IMR-90 (cell line): ENCODE measurements around the gene NTM. TPM values are rescaled to one million over a fixed set of nuclear protein-coding genes. Genes with fewer than 3 reads are reported as not detected.

Experiments used
- ATAC-seq: fragments of 200-7000 bp; cut with Tn5 transposase; 2 replicates; pipeline ENCODE4 v1.9.1; 2020; ENCODE audit warnings: low read depth, mild to moderate bottlenecking, moderate library complexity
- BruUV-seq: library from RNA; stranded (reverse); fragments of 400-500 nt; replicated peaks from 2 replicates; lab custom pipeline; 2021; lab: Mats Ljungman, UMichigan
- CTCF ChIA-PET: fragments of 300-600 bp; formaldehyde crosslinking; extraction: SDS; loops from one replicate; lab custom pipeline; 2021; ENCODE audit warnings: antibody characterized with exemption; lab: Yijun Ruan, JAX
- POLR2A ChIA-PET: fragments of 300-600 bp; sonication (Branson Sonifier 250); formaldehyde crosslinking; loops from one replicate; lab custom pipeline; 2022; ENCODE audit warnings: antibody characterized with exemption; ENCODE audit not compliant: unreplicated experiment; lab: Charles Lee
- DNase-seq: peaks from one replicate; pipeline ENCODE4 v3.0.0; 2013
- H2AFZ ChIP-seq: replicated peaks from 2 replicates; pipeline ENCODE3; 2013; ENCODE audit warnings: low read length, mild to moderate bottlenecking; ENCODE audit not compliant: poor library complexity
- H2AK5ac ChIP-seq: 2 replicates; pipeline ENCODE4 v1.6.1; 2013; ENCODE audit warnings: low read depth, low read length, inconsistent platforms
- H2AK9ac ChIP-seq: replicated peaks from 2 replicates; pipeline ENCODE3; 2013; ENCODE audit warnings: mild to moderate bottlenecking, low read depth, low read length, moderate library complexity; ENCODE audit not compliant: poor library complexity
- H2BK120ac ChIP-seq: 2 replicates; pipeline ENCODE4 v1.6.1; 2013; ENCODE audit warnings: low read depth, low read length, inconsistent platforms
- H2BK15ac ChIP-seq: 3 replicates; pipeline ENCODE4 v1.6.1; 2013; ENCODE audit warnings: low read depth, low read length, inconsistent platforms
- H2BK20ac ChIP-seq: 2 replicates; pipeline ENCODE4 v1.6.1; 2013; ENCODE audit warnings: low read depth, mild to moderate bottlenecking, inconsistent platforms, low read length, moderate library complexity
- H2BK5ac ChIP-seq: 2 replicates; pipeline ENCODE4 v1.6.1; 2013; ENCODE audit warnings: mild to moderate bottlenecking, low read depth, low read length, inconsistent platforms; ENCODE audit not compliant: poor library complexity, severe bottlenecking
- H3K14ac ChIP-seq: replicated peaks from 2 replicates; pipeline ENCODE4 v1.6.1; 2013; ENCODE audit warnings: low read depth, low read length, inconsistent platforms
- H3K18ac ChIP-seq: 2 replicates; pipeline ENCODE4 v1.6.1; 2013; ENCODE audit warnings: low read depth, low read length, control low read depth
- H3K23ac ChIP-seq: 2 replicates; pipeline ENCODE4 v1.6.1; 2013; ENCODE audit warnings: low read depth, low read length, inconsistent platforms
- H3K27ac ChIP-seq: 2 replicates; pipeline ENCODE4 v1.5.1; 2013; ENCODE audit warnings: mild to moderate bottlenecking, control low read depth, low read length; ENCODE audit not compliant: insufficient read depth
- H3K27me3 ChIP-seq: 2 replicates; pipeline ENCODE4 v1.6.1; 2013; ENCODE audit warnings: low read length; ENCODE audit not compliant: control insufficient read depth, insufficient read depth
- H3K36me3 ChIP-seq: 2 replicates; pipeline ENCODE4 v1.6.1; 2013; ENCODE audit warnings: low read length, mixed read lengths; ENCODE audit not compliant: control insufficient read depth, insufficient read depth
- H3K4ac ChIP-seq: 2 replicates; pipeline ENCODE4 v1.6.1; 2013; ENCODE audit warnings: low read depth, low read length, inconsistent platforms
- H3K4me1 ChIP-seq: 2 replicates; pipeline ENCODE4 v1.6.1; 2013; ENCODE audit warnings: low read length, mixed read lengths; ENCODE audit not compliant: control insufficient read depth, insufficient read depth
- H3K4me2 ChIP-seq: 2 replicates; pipeline ENCODE4 v1.6.1; 2013; ENCODE audit warnings: low read depth, mild to moderate bottlenecking, control low read depth, low read length, moderate library complexity
- H3K4me3 ChIP-seq: 2 replicates; pipeline ENCODE4 v1.5.1; 2013; ENCODE audit warnings: low read depth, mild to moderate bottlenecking, control low read depth, low read length, moderate library complexity; ENCODE audit not compliant: insufficient read depth
- H3K56ac ChIP-seq: 2 replicates; pipeline ENCODE4 v1.6.1; 2013; ENCODE audit warnings: low read length, inconsistent platforms; ENCODE audit not compliant: insufficient read depth; ENCODE audit errors: extremely low read depth
- H3K79me1 ChIP-seq, 2 experiments: 2 replicates each; pipeline ENCODE4 v1.6.1; 2013; ENCODE audit warnings: low read length in 2 of 2, inconsistent platforms in 1 of 2, low read depth in 1 of 2
- H3K9ac ChIP-seq: 2 replicates; pipeline ENCODE4 v1.6.1; 2013; ENCODE audit warnings: low read depth, low read length, control low read depth
- H3K9me1 ChIP-seq: 2 replicates; pipeline ENCODE4 v1.6.1; 2013; ENCODE audit warnings: low read length, inconsistent platforms; ENCODE audit not compliant: insufficient read depth
- H3K9me3 ChIP-seq: 2 replicates; pipeline ENCODE4 v1.6.1; 2013; ENCODE audit warnings: low read length; ENCODE audit not compliant: control insufficient read depth, insufficient read depth
- H4K20me1 ChIP-seq: 2 replicates; pipeline ENCODE4 v1.6.1; 2013; ENCODE audit warnings: low read length, inconsistent platforms; ENCODE audit not compliant: insufficient read depth
- H4K5ac ChIP-seq: 2 replicates; pipeline ENCODE4 v1.6.1; 2013; ENCODE audit warnings: mild to moderate bottlenecking, low read depth, low read length, control low read depth
- H4K8ac ChIP-seq, 2 experiments: 2 replicates each; pipeline ENCODE4 v1.6.1; 2013; ENCODE audit warnings: low read depth in 2 of 2, low read length in 2 of 2, control low read depth in 1 of 2, inconsistent platforms in 1 of 2
- H4K91ac ChIP-seq: 2 replicates; pipeline ENCODE4 v1.6.1; 2013; ENCODE audit warnings: low read depth, low read length, inconsistent platforms; ENCODE audit not compliant: insufficient read depth
- CTCF ChIP-seq: conservative IDR thresholded peaks from 2 replicates; pipeline ENCODE4 v1.5.1; 2012; ENCODE audit warnings: mild to moderate bottlenecking, low read depth, low read length, improper control_type of control experiment
- MAFK ChIP-seq: IDR thresholded peaks from 2 replicates; pipeline ENCODE4 v1.6.1; 2012; ENCODE audit warnings: low read depth, low read length, improper control_type of control experiment
- POLR2A ChIP-seq: IDR thresholded peaks from 2 replicates; pipeline ENCODE4 v1.6.1; 2012; ENCODE audit warnings: mild to moderate bottlenecking, low read depth, low read length
- RAD21 ChIP-seq: IDR thresholded peaks from 2 replicates; pipeline ENCODE4 v1.6.1; 2012; ENCODE audit warnings: low read length, improper control_type of control experiment
- RCOR1 ChIP-seq: IDR thresholded peaks from 2 replicates; pipeline ENCODE4 v1.6.1; 2012; ENCODE audit warnings: mild to moderate bottlenecking, low read length, improper control_type of control experiment; ENCODE audit not compliant: insufficient replicate concordance
- RFX5 ChIP-seq: IDR thresholded peaks from 2 replicates; pipeline ENCODE4 v1.8.0; 2012; ENCODE audit warnings: low read depth, mild to moderate bottlenecking, low read length, moderate library complexity
- WGBS, 2 experiments: methylation state at CpG; one replicate each; pipeline versions ENCODE4 v1.1.5 to v1.1.7; 2013; ENCODE audit warnings: missing lambda C conversion rate in 2 of 2; ENCODE audit not compliant: insufficient read length in 1 of 2; ENCODE audit errors: extremely low coverage in 2 of 2; 5-methylcytosine and 5-hydroxymethylcytosine counted together
- dilution Hi-C: fragments of 300-500 bp; cut with HindIII; formaldehyde crosslinking; loops from one replicate; pipeline ENCODE4 v1.14.3; 2018; ENCODE audit warnings: low sequenced_read_pairs; ENCODE audit not compliant: unreplicated experiment
- in situ Hi-C: fragments of 300-500 bp; cut with MboI; formaldehyde crosslinking; loops from 3 replicates; pipeline ENCODE4 v1.14.3; 2019; ENCODE audit warnings: low sequenced_read_pairs, inconsistent platforms, mixed read lengths
- intact Hi-C: fragments of 100-400 bp; cut with micrococcal nuclease; formaldehyde crosslinking; loops from 2 replicates; pipeline ENCODE4 v1.10.0; 2022
- polyA plus RNA-seq, 3 experiments: library from polyadenylated mRNA; depleted of rRNA; stranded (reverse); fragments of >200 nt; gene quantifications; 2 replicates each; pipeline ENCODE4 v1.2.3, GENCODE V29; 2012; ENCODE audit warnings: low replicate concordance in 1 of 3
- total RNA-seq: library from RNA; depleted of rRNA; stranded (reverse); fragments of >200 nt; gene quantifications from 2 replicates; pipeline ENCODE4 v1.2.3, GENCODE V29; 2012

Gene NTM
- total and polyA plus RNA-seq, 2 of the 4 experiments (the other 2 are of a cell fraction): 19.5 to 25.5 TPM

- peaks cover 11% of the 10 kb centered on the region; the same call in 1 of the 2 replicates for H3K9me1 ChIP-seq
- H2AK5ac ChIP-seq: no peak overlapping the region
- in situ Hi-C loops: no loop called here
- no peak overlapping the region for H2AFZ ChIP-seq
- no peak for DNase-seq
- H4K8ac ChIP-seq: no peak overlapping the region
- no peaks in the 10 kb centered on the region for H3K36me3 ChIP-seq
- no peak overlapping the region for H3K23ac ChIP-seq
- H2AK9ac ChIP-seq: no peak overlapping the region
- no peak overlapping the region for H3K14ac ChIP-seq
- POLR2A ChIA-PET: no interaction called here
- H4K91ac ChIP-seq: no peak overlapping the region
- no peaks in the 10 kb centered on the region for H3K27me3 ChIP-seq
- no peak overlapping the region for H3K18ac ChIP-seq
- CTCF ChIA-PET: no interaction called here
- H3K27ac ChIP-seq: no peak overlapping the region
- dilution Hi-C loops: no loop called here
- intact Hi-C loops: no loop called here
- H3K4me3 ChIP-seq: no peak overlapping the region
- WGBS, 2 experiments: no CpG with 5 or more reads among the region's 9 CpGs
- H2BK20ac ChIP-seq: no peak overlapping the region
- no TSS peak for BruUV-seq
- H3K9me3 ChIP-seq: no peaks in the 10 kb centered on the region
- H3K56ac ChIP-seq: no peak overlapping the region
- TF ChIP-seq POLR2A: no peak
- no peak for TF ChIP-seq RCOR1
- TF ChIP-seq MAFK: no peak
- no peak for TF ChIP-seq CTCF
- TF ChIP-seq RFX5: no peak
- no peak for TF ChIP-seq RAD21
- no peak overlapping the region for H3K4me2 ChIP-seq
- no peaks in the 10 kb centered on the region for H3K79me1 ChIP-seq
- no peak overlapping the region for H2BK5ac ChIP-seq
- H2BK15ac ChIP-seq: no peak overlapping the region
- H4K20me1 ChIP-seq: no peaks in the 10 kb centered on the region
- no peak overlapping the region for H2BK120ac ChIP-seq
- no peaks in the 10 kb centered on the region for H3K4me1 ChIP-seq
- no peak overlapping the region for H4K5ac ChIP-seq
- no peak overlapping the region for H3K9ac ChIP-seq
- no peak overlapping the region for H3K4ac ChIP-seq
- ATAC-seq: no peak
Measured at GRCh38 chr11:132332521-132332920, 962.1 kb downstream of the NTM start.
